WTC11 (cell line): ENCODE measurements around the gene SH2B3. TPM values are rescaled to one million over a fixed set of nuclear protein-coding genes. Genes with fewer than 3 reads are reported as not detected.

ENCODE experiments used
- ATAC-seq: fragments of 200-7000 bp; cut with Tn5 transposase; 2 replicates; pipeline ENCODE4 v1.10.0; 2021; ENCODE audit warnings: mild to moderate bottlenecking, moderate library complexity
- CTCF ChIA-PET: fragments of 300-600 bp; sonication (Branson Sonifier 250); formaldehyde crosslinking; loops from one replicate; lab custom pipeline; 2021; ENCODE audit warnings: antibody characterized with exemption; lab: Charles Lee
- POLR2A ChIA-PET: fragments of 350-600 bp; sonication (Branson Sonifier 250); formaldehyde crosslinking; loops from one replicate; lab custom pipeline; 2021; ENCODE audit warnings: antibody characterized with exemption; lab: Charles Lee
- DNase-seq: peaks from one replicate; pipeline ENCODE4 v3.0.0; 2021; ENCODE audit warnings: low spot score
- H3K27ac Mint-ChIP-seq: 2 replicates; pipeline ENCODE4 v1.8.0; 2021; ENCODE audit warnings: mixed read lengths
- H3K27me3 Mint-ChIP-seq: 2 replicates; pipeline ENCODE4 v1.8.0; 2021; ENCODE audit warnings: low read depth, mild to moderate bottlenecking, moderate library complexity, mixed read lengths
- H3K36me3 Mint-ChIP-seq: 2 replicates; pipeline ENCODE4 v1.8.0; 2021; ENCODE audit warnings: mixed read lengths
- H3K4me1 Mint-ChIP-seq: 2 replicates; pipeline ENCODE4 v1.8.0; 2022; ENCODE audit warnings: mixed read lengths
- H3K4me3 Mint-ChIP-seq: 2 replicates; pipeline ENCODE4 v1.8.0; 2021; ENCODE audit warnings: mild to moderate bottlenecking, moderate library complexity, mixed read lengths
- H3K9me3 Mint-ChIP-seq: 2 replicates; pipeline ENCODE4 v1.8.0; 2021; ENCODE audit warnings: mixed read lengths
- FOXJ3 ChIP-seq: sonication (generic); formaldehyde crosslinking; IDR thresholded peaks from 2 replicates; pipeline ENCODE4 v1.9.0; 2021; ENCODE audit warnings: missing genetic modification reagents, mild to moderate bottlenecking, borderline replicate concordance
- FOXK1 ChIP-seq: sonication (generic); formaldehyde crosslinking; IDR thresholded peaks from 2 replicates; pipeline ENCODE4 v1.8.0; 2022; ENCODE audit warnings: mild to moderate bottlenecking, moderate library complexity, missing genetic modification reagents
- FOXP1 ChIP-seq: sonication (generic); formaldehyde crosslinking; IDR thresholded peaks from 2 replicates; pipeline ENCODE4 v1.8.0; 2022; ENCODE audit warnings: missing genetic modification reagents, mild to moderate bottlenecking, moderate library complexity, borderline replicate concordance
- GTF2I ChIP-seq: fragments of 250-450 bp; sonication (Bioruptor Pico); conservative IDR thresholded peaks from 2 replicates; pipeline ENCODE4 v1.4.0; 2021; ENCODE audit warnings: mild to moderate bottlenecking
- HMGXB4 ChIP-seq: sonication (generic); formaldehyde crosslinking; IDR thresholded peaks from 2 replicates; pipeline ENCODE4 v1.8.1; 2023; ENCODE audit warnings: mild to moderate bottlenecking, moderate library complexity, missing genetic modification reagents
- KAT7 ChIP-seq: sonication (generic); formaldehyde crosslinking; IDR thresholded peaks from 2 replicates; pipeline ENCODE4 v1.8.1; 2023; ENCODE audit warnings: missing genetic modification reagents, mild to moderate bottlenecking, borderline replicate concordance
- NR2C2 ChIP-seq: sonication (generic); formaldehyde crosslinking; IDR thresholded peaks from 2 replicates; pipeline ENCODE4 v1.8.0; 2022; ENCODE audit warnings: mild to moderate bottlenecking, missing genetic modification reagents
- RELA ChIP-seq: sonication (generic); formaldehyde crosslinking; IDR thresholded peaks from 2 replicates; pipeline ENCODE4 v1.8.1; 2022; ENCODE audit warnings: missing genetic modification reagents, mild to moderate bottlenecking, borderline replicate concordance
- SMAD3 ChIP-seq: sonication (generic); formaldehyde crosslinking; IDR thresholded peaks from 2 replicates; pipeline ENCODE4 v1.8.0; 2022; ENCODE audit warnings: missing genetic modification reagents, mild to moderate bottlenecking, borderline replicate concordance
- SMAD4 ChIP-seq: sonication (generic); formaldehyde crosslinking; IDR thresholded peaks from 2 replicates; pipeline ENCODE4 v1.8.0; 2022; ENCODE audit warnings: mild to moderate bottlenecking, missing genetic modification reagents
- SP1 ChIP-seq: sonication (generic); formaldehyde crosslinking; conservative IDR thresholded peaks from 2 replicates; pipeline ENCODE4 v1.8.1; 2022; ENCODE audit warnings: missing genetic modification reagents
- TEAD4 ChIP-seq: sonication (generic); formaldehyde crosslinking; IDR thresholded peaks from 2 replicates; pipeline ENCODE4 v1.8.0; 2022; ENCODE audit warnings: mild to moderate bottlenecking, missing genetic modification reagents
- ZNF281 ChIP-seq: sonication (generic); formaldehyde crosslinking; IDR thresholded peaks from 2 replicates; pipeline ENCODE4 v1.8.0; 2023; ENCODE audit warnings: mild to moderate bottlenecking, missing genetic modification reagents
- ZNF396 ChIP-seq: fragments of 250-450 bp; sonication (Bioruptor Pico); IDR thresholded peaks from 2 replicates; pipeline ENCODE4 v1.8.0; 2021; ENCODE audit warnings: mild to moderate bottlenecking, moderate library complexity, borderline replicate concordance
- ZNF416 ChIP-seq: fragments of 250-450 bp; sonication (Bioruptor Pico); IDR thresholded peaks from 2 replicates; pipeline ENCODE4 v1.9.0; 2021; ENCODE audit warnings: mild to moderate bottlenecking, inconsistent platforms
- ZNF423 ChIP-seq: fragments of 250-450 bp; sonication (Bioruptor Pico); IDR thresholded peaks from 2 replicates; pipeline ENCODE4 v2.1.2; 2022; ENCODE audit warnings: mild to moderate bottlenecking, moderate library complexity
- total RNA-seq: library from RNA; stranded (reverse); gene quantifications from 3 replicates; pipeline ENCODE4 v1.2.3, GENCODE V29; 2021
- TF ChIP-seq, protein P1 (sequence below): sonication (generic); formaldehyde crosslinking; IDR thresholded peaks from 2 replicates; pipeline ENCODE4 v1.8.0; 2022; ENCODE audit warnings: mild to moderate bottlenecking, missing genetic modification reagents
- TF ChIP-seq, protein P2 (sequence below): fragments of 250-450 bp; sonication (Bioruptor Pico); IDR thresholded peaks from 2 replicates; pipeline ENCODE4 v1.9.0; 2021; ENCODE audit warnings: moderate library complexity, mild to moderate bottlenecking, inconsistent platforms, borderline replicate concordance
- TF ChIP-seq, protein P3 (sequence below): fragments of 250-450 bp; sonication (Bioruptor Pico); IDR thresholded peaks from 2 replicates; pipeline ENCODE4 v2.1.2; 2022; ENCODE audit warnings: mild to moderate bottlenecking, moderate library complexity
- TF ChIP-seq, protein P4 (sequence below): sonication (generic); formaldehyde crosslinking; IDR thresholded peaks from 2 replicates; pipeline ENCODE4 v1.8.1; 2023; ENCODE audit warnings: mild to moderate bottlenecking, missing genetic modification reagents, moderate library complexity
- TF ChIP-seq, protein P5 (sequence below): sonication (generic); formaldehyde crosslinking; IDR thresholded peaks from 2 replicates; pipeline ENCODE4 v1.8.0; 2022; ENCODE audit warnings: mild to moderate bottlenecking, missing genetic modification reagents

SH2B3 gene
- total RNA-seq, 1 experiment from 2014 or later, result 31.8 TPM

GRCh38 chr12:111434049-111434448 is 28.3 kb downstream of the SH2B3 start:
- Mint-ChIP-seq H3K9me3 (no peaks in the 10 kb centered on the region), H3K4me1 (peaks cover 60% of the 10 kb centered on the region), H3K36me3 (no peaks in the 10 kb centered on the region; the same call in 1 of the 2 replicates), H3K27ac (peak overlapping the region; percentile 95), H3K4me3 (no peak overlapping the region), H3K27me3 (no peaks in the 10 kb centered on the region)
- TF ChIP-seq NR2C2 (CRISPR knock-in tag), result no peak
- TF ChIP-seq SP1 (CRISPR knock-in tag), result no peak
- TF ChIP-seq FOXJ3 (CRISPR knock-in tag), result no peak
- TF ChIP-seq, protein P1, sequence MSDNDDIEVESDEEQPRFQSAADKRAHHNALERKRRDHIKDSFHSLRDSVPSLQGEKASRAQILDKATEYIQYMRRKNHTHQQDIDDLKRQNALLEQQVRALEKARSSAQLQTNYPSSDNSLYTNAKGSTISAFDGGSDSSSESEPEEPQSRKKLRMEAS (CRISPR knock-in tag), result no peak
- TF ChIP-seq HMGXB4, result no peak
- TF ChIP-seq, protein P2, sequence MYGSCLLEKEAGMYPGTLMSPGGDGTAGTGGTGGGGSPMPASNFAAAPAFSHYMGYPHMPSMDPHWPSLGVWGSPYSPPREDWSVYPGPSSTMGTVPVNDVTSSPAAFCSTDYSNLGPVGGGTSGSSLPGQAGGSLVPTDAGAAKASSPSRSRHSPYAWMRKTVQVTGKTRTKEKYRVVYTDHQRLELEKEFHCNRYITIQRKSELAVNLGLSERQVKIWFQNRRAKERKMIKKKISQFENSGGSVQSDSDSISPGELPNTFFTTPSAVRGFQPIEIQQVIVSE (CRISPR knock-in tag), result no peak
- TF ChIP-seq, protein P3, sequence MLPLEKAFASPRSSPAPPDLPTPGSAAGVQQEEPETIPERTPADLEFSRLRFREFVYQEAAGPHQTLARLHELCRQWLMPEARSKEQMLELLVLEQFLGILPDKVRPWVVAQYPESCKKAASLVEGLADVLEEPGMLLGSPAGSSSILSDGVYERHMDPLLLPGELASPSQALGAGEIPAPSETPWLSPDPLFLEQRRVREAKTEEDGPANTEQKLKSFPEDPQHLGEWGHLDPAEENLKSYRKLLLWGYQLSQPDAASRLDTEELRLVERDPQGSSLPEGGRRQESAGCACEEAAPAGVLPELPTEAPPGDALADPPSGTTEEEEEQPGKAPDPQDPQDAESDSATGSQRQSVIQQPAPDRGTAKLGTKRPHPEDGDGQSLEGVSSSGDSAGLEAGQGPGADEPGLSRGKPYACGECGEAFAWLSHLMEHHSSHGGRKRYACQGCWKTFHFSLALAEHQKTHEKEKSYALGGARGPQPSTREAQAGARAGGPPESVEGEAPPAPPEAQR (CRISPR knock-in tag), result no peak
- no peak for TF ChIP-seq TEAD4 (CRISPR knock-in tag)
- TF ChIP-seq, protein P4, sequence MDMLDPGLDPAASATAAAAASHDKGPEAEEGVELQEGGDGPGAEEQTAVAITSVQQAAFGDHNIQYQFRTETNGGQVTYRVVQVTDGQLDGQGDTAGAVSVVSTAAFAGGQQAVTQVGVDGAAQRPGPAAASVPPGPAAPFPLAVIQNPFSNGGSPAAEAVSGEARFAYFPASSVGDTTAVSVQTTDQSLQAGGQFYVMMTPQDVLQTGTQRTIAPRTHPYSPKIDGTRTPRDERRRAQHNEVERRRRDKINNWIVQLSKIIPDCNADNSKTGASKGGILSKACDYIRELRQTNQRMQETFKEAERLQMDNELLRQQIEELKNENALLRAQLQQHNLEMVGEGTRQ, result no peak
- TF ChIP-seq GTF2I (CRISPR knock-in tag), result no peak
- no peak for TF ChIP-seq ZNF396 (CRISPR knock-in tag)
- no peak for TF ChIP-seq RELA (CRISPR knock-in tag)
- TF ChIP-seq FOXK1 (CRISPR knock-in tag), result no peak
- no peak for TF ChIP-seq KAT7 (CRISPR knock-in tag)
- DNase-seq (no peak), ATAC-seq (no peak)
- ChIA-PET CTCF (interaction anchor here (1.4 to 3.5 kb wide), 7 partner anchors 9 to 37 kb away, joined by 4 to 35 read pairs (median 8); no protein-coding TSS in a partner anchor), POLR2A (interaction anchor here (1.0 kb wide), 1 partner anchor 22 kb away, joined by 3 read pairs; no protein-coding TSS in a partner anchor)

DNA sequence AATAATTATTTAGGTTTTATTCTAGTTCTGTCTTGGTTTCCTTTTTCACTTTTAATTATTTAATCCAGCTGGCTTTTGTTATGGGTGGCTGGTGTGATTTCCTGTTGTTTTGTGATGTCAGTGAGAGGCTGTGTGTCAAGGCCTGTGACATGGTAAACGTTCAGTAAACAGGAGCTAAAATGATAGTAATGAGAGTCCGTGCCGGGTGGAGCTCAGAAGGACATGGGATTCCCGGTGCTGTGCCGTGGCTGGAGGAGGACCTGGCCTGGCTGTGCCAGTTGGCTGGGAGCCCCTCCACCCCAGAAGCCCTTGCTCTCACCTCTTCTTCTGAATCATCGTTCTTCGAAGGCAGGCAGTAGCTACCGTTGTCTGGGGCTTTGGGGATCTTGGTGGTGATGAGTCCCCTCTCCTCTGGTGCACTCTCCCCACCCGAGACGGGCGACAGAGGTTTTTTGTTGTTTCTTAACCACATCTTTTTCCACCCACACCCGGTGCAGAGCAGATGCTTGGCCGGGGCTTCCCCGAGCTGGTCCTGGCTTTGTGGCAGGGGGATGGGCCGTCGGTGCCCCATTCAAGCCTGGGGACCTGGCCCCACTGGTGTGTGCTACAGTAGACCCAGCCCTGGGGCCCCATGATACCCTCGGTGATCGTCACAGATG is 29.1 kb downstream of the SH2B3 start:
- no peaks in the 10 kb centered on the region; the same call in 1 of the 2 replicates for H3K36me3 Mint-ChIP-seq
- H3K27me3 Mint-ChIP-seq, result no peaks in the 10 kb centered on the region
- ChIA-PET CTCF (interaction anchor here (0.5 to 3.5 kb wide), 9 partner anchors 10 to 266 kb away, joined by 4 to 35 read pairs (median 5); no protein-coding TSS in a partner anchor), POLR2A (interaction anchor here (0.7 to 1.3 kb wide), 2 partner anchors 10 to 11 kb away, joined by 3 to 4 read pairs; no protein-coding TSS in a partner anchor)
- DNase-seq, result no peak
- peaks cover 56% of the 10 kb centered on the region for H3K4me1 Mint-ChIP-seq
- no peaks in the 10 kb centered on the region for H3K9me3 Mint-ChIP-seq
- peak overlapping the region; percentile 4; the same call in 1 of the 2 replicates for H3K4me3 Mint-ChIP-seq
- ATAC-seq, result peak; percentile 10
- peak overlapping the region; percentile 95 for H3K27ac Mint-ChIP-seq
- TF ChIP-seq SMAD3 (no peak), SMAD4 (no peak), ZNF416 (CRISPR knock-in tag) (no peak), ZNF281 (CRISPR knock-in tag) (no peak), FOXP1 (CRISPR knock-in tag) (no peak), SP1 (CRISPR knock-in tag) (no peak), ZNF423 (CRISPR knock-in tag) (no peak), FOXK1 (CRISPR knock-in tag) (no peak)
- TF ChIP-seq, protein P5, sequence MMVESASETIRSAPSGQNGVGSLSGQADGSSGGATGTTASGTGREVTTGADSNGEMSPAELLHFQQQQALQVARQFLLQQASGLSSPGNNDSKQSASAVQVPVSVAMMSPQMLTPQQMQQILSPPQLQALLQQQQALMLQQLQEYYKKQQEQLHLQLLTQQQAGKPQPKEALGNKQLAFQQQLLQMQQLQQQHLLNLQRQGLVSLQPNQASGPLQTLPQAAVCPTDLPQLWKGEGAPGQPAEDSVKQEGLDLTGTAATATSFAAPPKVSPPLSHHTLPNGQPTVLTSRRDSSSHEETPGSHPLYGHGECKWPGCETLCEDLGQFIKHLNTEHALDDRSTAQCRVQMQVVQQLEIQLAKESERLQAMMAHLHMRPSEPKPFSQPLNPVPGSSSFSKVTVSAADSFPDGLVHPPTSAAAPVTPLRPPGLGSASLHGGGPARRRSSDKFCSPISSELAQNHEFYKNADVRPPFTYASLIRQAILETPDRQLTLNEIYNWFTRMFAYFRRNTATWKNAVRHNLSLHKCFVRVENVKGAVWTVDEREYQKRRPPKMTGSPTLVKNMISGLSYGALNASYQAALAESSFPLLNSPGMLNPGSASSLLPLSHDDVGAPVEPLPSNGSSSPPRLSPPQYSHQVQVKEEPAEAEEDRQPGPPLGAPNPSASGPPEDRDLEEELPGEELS (CRISPR knock-in tag), result no peak
